Measurements from ENCODE around the gene FRMD4A.

DNA sequence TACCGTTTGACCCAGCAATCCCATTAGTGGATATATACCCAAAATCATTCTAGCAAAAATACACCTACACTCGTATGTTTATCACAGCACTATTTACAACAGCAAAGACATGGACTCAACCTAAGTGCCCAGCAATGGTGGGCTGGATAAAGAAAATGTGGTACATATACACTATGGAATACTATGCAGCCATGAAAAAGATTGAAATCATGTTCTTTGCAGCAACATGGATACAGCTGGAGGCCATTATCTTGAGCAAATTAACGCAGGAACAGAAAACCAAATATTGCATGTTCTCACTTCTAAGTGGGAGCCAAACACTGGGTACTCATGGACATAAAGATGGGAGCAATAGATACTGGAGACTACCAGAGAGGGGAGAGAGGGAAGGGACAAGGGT lies 223.9 kb downstream of the FRMD4A start:
- TF ChIP-seq POLR2AphosphoS5 (IDR thresholded peaks at IDR 0.05; ENCODE audit: low read depth, low read length) (no peak), POLR2A (IDR thresholded peaks at IDR 0.05; ENCODE audit: low read depth, low read length) (no peak), POU2F2 (IDR thresholded peaks at IDR 0.05; ENCODE audit: low read depth, low read length) (no peak), TAF1 (IDR thresholded peaks at IDR 0.05; ENCODE audit: low read depth, low read length) (no peak), PAX5 (IDR thresholded peaks at IDR 0.05; ENCODE audit: insufficient read depth, low read length, severe bottlenecking) (no peak)
